Thyroid gland (tissue), 4 donors: Measurements from ENCODE around the gene NPIPB8.

Experiments
- CTCF ChIP-seq, 6 experiments: fragments of 200-600 bp in 3 of 6; fragments of 450-650 bp in 3 of 6; sonication (generic) in 3 of 6; IDR thresholded peaks; one replicate each; pipeline ENCODE4 v1.5.1; 2016 to 2019; ENCODE audit warnings: antibody characterized with exemption in 6 of 6, mild to moderate bottlenecking in 2 of 6, inconsistent platforms in 1 of 6, moderate library complexity in 1 of 6
- POLR2A ChIP-seq, 2 donors: fragments of 450-650 bp; IDR thresholded peaks; one replicate each; pipeline ENCODE4 v1.6.1; 2017; ENCODE audit warnings: antibody characterized with exemption in 2 of 2, mild to moderate bottlenecking in 2 of 2, moderate library complexity in 1 of 2

- TF ChIP-seq CTCF (IDR thresholded peaks at IDR 0.05) (no peak), POLR2A (IDR thresholded peaks at IDR 0.05) (no peak)
These were observed 44.8 kb upstream of the NPIPB8 start for GRCh38 chr16:28592979-28593553.
